ENCODE results near the gene DGKE.

Gene DGKE

GRCh38 chr17:56914581-56915273, 80.8 kb downstream of the DGKE start:
- DNase-seq (ENCODE audit: low spot score), result no peak
- TF ChIP-seq, protein P1, sequence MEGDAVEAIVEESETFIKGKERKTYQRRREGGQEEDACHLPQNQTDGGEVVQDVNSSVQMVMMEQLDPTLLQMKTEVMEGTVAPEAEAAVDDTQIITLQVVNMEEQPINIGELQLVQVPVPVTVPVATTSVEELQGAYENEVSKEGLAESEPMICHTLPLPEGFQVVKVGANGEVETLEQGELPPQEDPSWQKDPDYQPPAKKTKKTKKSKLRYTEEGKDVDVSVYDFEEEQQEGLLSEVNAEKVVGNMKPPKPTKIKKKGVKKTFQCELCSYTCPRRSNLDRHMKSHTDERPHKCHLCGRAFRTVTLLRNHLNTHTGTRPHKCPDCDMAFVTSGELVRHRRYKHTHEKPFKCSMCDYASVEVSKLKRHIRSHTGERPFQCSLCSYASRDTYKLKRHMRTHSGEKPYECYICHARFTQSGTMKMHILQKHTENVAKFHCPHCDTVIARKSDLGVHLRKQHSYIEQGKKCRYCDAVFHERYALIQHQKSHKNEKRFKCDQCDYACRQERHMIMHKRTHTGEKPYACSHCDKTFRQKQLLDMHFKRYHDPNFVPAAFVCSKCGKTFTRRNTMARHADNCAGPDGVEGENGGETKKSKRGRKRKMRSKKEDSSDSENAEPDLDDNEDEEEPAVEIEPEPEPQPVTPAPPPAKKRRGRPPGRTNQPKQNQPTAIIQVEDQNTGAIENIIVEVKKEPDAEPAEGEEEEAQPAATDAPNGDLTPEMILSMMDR (IDR thresholded peaks at IDR 0.05), result no peak
- peak overlapping the region; percentile 94 for H3K4me3 ChIP-seq
- H3K27ac ChIP-seq, result peak overlapping the region; percentile 83 to 90

- H3K27ac ChIP-seq, result no peak overlapping the region
- TF ChIP-seq, protein P1 (IDR thresholded peaks at IDR 0.05), result no peak
- H3K4me3 ChIP-seq, result no peak overlapping the region
- DNase-seq (ENCODE audit: low spot score), result no peak
These were observed 83.8 kb downstream of the DGKE start for GRCh38 chr17:56917559-56918296.

DNA sequence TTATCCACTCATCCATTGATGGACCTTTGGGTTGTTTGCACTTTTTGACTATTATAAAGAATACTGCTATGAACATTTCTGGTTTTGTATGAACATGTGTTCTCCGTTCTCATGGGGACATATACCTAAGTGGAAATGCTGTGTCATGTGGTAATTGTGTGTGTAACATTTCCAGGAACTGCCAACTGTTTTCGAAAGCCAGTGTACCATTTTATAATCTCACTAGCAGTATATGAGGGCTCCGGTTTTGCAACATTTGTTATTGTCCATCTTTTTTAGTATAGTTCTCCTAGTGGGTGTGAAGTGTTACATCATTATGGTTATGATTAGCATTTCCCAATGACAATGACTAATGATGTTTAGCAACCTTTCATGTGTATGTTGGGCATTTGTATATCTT, 85.0 kb downstream of the DGKE start:
- H3K27ac ChIP-seq, result no peak overlapping the region
- no peak overlapping the region for H3K4me3 ChIP-seq
- no peak for DNase-seq (ENCODE audit: low spot score)
- TF ChIP-seq, protein P1 (IDR thresholded peaks at IDR 0.05), result no peak
